ENCODE results near the gene BIVM. TPM values are rescaled to one million over a fixed set of nuclear protein-coding genes. Genes with fewer than 3 reads are reported as not detected.

BIVM gene
- total RNA-seq, result 16.6 and 31.0 TPM in 2 replicates

- Histone ChIP-seq H3K27me3 (ENCODE audit: control insufficient read depth, insufficient read depth, low read length) (no peaks in the 10 kb centered on the region), H3K4me3 (ENCODE audit: low read depth, low read length) (peak within 1 kb of the TSS; percentile 99), H3K36me3 (ENCODE audit: control insufficient read depth, insufficient read depth, low read length) (no peaks in the 10 kb centered on the region)
- no peak for TF ChIP-seq CTCF (IDR thresholded peaks at IDR 0.05; ENCODE audit: insufficient read depth, low read length, poor library complexity, severe bottlenecking)
- peak; percentile 72 for DNase-seq (ENCODE audit: low read depth)
Observed at GRCh38 chr13:102798581-102799425, at the start of gene BIVM, which contains the start of gene POGLUT2. Gene BIVM, plus strand, starts transcription at chr13:102799119. Its CDS starts 8,149 bp downstream, at chr13:102807268. Gene POGLUT2, minus strand, starts transcription at chr13:102798976. Its CDS starts 306 bp downstream, at chr13:102798670.

GRCh38 chr13:102751886-102752285, 47.0 kb upstream of the BIVM start:
- no peak for DNase-seq (ENCODE audit: low read depth)
- peaks cover 2% of the 10 kb centered on the region for H3K27me3 ChIP-seq (ENCODE audit: control insufficient read depth, insufficient read depth, low read length)
- TF ChIP-seq CTCF (IDR thresholded peaks at IDR 0.05; ENCODE audit: insufficient read depth, low read length, poor library complexity, severe bottlenecking), result no peak
- H3K36me3 ChIP-seq (ENCODE audit: control insufficient read depth, insufficient read depth, low read length), result no peaks in the 10 kb centered on the region
- no peak overlapping the region for H3K4me3 ChIP-seq (ENCODE audit: low read depth, low read length)

GRCh38 chr13:102757006-102757405, 41.9 kb upstream of the BIVM start:
- no peaks in the 10 kb centered on the region for H3K27me3 ChIP-seq (ENCODE audit: control insufficient read depth, insufficient read depth, low read length)
- no peak for DNase-seq (ENCODE audit: low read depth)
- no peaks in the 10 kb centered on the region for H3K36me3 ChIP-seq (ENCODE audit: control insufficient read depth, insufficient read depth, low read length)
- no peak overlapping the region for H3K4me3 ChIP-seq (ENCODE audit: low read depth, low read length)
- no peak for TF ChIP-seq CTCF (IDR thresholded peaks at IDR 0.05; ENCODE audit: insufficient read depth, low read length, poor library complexity, severe bottlenecking)

- DNase-seq (ENCODE audit: low read depth), result no peak
- H3K4me3 ChIP-seq (ENCODE audit: low read depth, low read length), result no peak overlapping the region
- H3K27me3 ChIP-seq (ENCODE audit: control insufficient read depth, insufficient read depth, low read length), result no peaks in the 10 kb centered on the region
- H3K36me3 ChIP-seq (ENCODE audit: control insufficient read depth, insufficient read depth, low read length), result no peaks in the 10 kb centered on the region
- no peak for TF ChIP-seq CTCF (IDR thresholded peaks at IDR 0.05; ENCODE audit: insufficient read depth, low read length, poor library complexity, severe bottlenecking)
Observed at GRCh38 chr13:102758842-102759241, 40.1 kb upstream of the BIVM start.

GRCh38 chr13:102761071-102761470, 37.8 kb upstream of the BIVM start:
- no peak for TF ChIP-seq CTCF (IDR thresholded peaks at IDR 0.05; ENCODE audit: insufficient read depth, low read length, poor library complexity, severe bottlenecking)
- Histone ChIP-seq H3K4me3 (ENCODE audit: low read depth, low read length) (no peak overlapping the region), H3K36me3 (ENCODE audit: control insufficient read depth, insufficient read depth, low read length) (no peaks in the 10 kb centered on the region), H3K27me3 (ENCODE audit: control insufficient read depth, insufficient read depth, low read length) (no peaks in the 10 kb centered on the region)
- DNase-seq (ENCODE audit: low read depth), result no peak
